ENCODE measurements around the gene FLCN. TPM values are rescaled to one million over a fixed set of nuclear protein-coding genes. Genes with fewer than 3 reads are reported as not detected.

FLCN gene
- total RNA-seq, 2 donors from 2014 or later = 34.2 to 36.7 TPM

DNA sequence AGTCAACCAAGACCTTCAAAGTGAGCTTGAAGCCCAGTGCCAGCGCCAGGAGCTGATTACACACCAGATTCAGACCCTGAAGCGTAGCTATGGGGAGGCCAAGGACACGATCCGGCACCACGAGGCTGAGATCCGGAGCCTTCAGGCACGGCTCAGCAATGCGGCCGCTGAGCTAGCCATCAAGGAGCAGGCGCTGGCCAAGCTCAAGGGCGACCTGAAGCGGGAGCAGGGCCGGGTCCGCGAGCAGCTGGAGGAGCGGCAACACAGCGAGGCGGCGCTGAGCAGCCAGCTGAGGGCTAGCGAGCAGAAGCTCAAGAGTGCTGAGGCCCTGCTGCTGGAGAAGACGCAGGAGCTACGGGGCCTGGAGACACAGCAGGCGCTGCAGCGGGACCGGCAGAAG lies 72.8 kb downstream of the FLCN start:
- DNase-seq = no peak
- intact Hi-C loops (cut with DNase I) = no loop called here
- no peaks in the 10 kb centered on the region for H3K4me1 ChIP-seq
- H3K27me3 ChIP-seq = no peaks in the 10 kb centered on the region
- no peak overlapping the region for H3K4me3 ChIP-seq
- H3K9ac ChIP-seq (ENCODE audit: low read depth in 2 of 2, low read length in 2 of 2) = no peak overlapping the region
- TF ChIP-seq, protein P1, sequence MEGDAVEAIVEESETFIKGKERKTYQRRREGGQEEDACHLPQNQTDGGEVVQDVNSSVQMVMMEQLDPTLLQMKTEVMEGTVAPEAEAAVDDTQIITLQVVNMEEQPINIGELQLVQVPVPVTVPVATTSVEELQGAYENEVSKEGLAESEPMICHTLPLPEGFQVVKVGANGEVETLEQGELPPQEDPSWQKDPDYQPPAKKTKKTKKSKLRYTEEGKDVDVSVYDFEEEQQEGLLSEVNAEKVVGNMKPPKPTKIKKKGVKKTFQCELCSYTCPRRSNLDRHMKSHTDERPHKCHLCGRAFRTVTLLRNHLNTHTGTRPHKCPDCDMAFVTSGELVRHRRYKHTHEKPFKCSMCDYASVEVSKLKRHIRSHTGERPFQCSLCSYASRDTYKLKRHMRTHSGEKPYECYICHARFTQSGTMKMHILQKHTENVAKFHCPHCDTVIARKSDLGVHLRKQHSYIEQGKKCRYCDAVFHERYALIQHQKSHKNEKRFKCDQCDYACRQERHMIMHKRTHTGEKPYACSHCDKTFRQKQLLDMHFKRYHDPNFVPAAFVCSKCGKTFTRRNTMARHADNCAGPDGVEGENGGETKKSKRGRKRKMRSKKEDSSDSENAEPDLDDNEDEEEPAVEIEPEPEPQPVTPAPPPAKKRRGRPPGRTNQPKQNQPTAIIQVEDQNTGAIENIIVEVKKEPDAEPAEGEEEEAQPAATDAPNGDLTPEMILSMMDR (IDR thresholded peaks at IDR 0.05) = no peak
- no peak overlapping the region for H3K27ac ChIP-seq
- H3K9me3 ChIP-seq = no peaks in the 10 kb centered on the region
- H3K36me3 ChIP-seq = peaks cover 28% of the 10 kb centered on the region

Other genes starting within 250 kb of the FLCN start
- gene MPRIP, start 194.7 kb downstream of the FLCN start, total RNA-seq = 100 to 1,000 TPM; 146 to 211 TPM
- gene PLD6, start 30.8 kb downstream of the FLCN start, total RNA-seq = 1 to 10 TPM; 1.3 to 1.4 TPM
- gene COPS3, start 44.1 kb upstream of the FLCN start, total RNA-seq = 10 to 100 TPM; 43.9 to 60.4 TPM
- gene NT5M, start 66.2 kb upstream of the FLCN start, total RNA-seq = 1 to 10 TPM; 1.2 to 1.3 TPM
- gene MED9, start 239.8 kb upstream of the FLCN start, total RNA-seq = 10 to 100 TPM; 15.3 to 23.8 TPM